HG02610 (cell line): ENCODE data around the gene DUOX1.
"Not testable (repeated sequence)": the region's sequence is repeated elsewhere in the genome, so short reads cannot be mapped to it uniquely, and the experiment has no call there.

Experiments
- ATAC-seq: cut with Tn5 transposase; IDR thresholded peaks from one replicate; pipeline ENCODE4 v1.9.1; 2021; ENCODE audit warnings: mild to moderate bottlenecking, moderate library complexity; ENCODE audit not compliant: unreplicated experiment

Gene DUOX1

DNA sequence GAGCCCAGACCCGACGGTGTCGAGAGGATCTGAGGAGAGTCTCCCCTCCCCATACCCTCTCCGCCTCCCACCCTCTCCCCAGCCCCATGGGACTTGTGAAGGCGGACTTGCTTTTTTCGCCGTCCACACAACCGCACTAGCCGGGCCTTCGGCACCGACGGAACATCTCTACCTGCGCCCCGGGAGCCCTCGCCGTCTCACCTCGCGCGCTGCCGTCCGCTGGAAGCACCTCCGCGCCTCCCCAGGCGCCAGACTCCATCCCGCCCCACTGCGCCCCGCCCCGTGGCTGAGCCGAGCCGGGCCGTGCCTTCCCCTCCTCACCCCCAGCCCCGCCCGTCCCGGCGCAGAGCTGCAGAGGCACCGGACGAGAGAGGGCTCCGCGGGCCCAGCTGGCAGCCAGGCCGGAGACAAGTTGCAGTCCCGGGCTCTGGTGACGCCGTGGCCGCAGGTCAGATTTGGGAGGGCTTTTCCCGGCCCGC, at the start of gene DUOX1, which contains the start of gene DUOXA1:
DUOX1 (plus strand) TSS at position 344 of the 479 bp plus-strand sequence. CDS start 1,973 bp downstream, outside the sequence.
DUOXA1 (minus strand) TSS at position 229 of the 479 bp plus-strand sequence. CDS start 6,865 bp downstream, outside the sequence.
- no peak for ATAC-seq

DNA sequence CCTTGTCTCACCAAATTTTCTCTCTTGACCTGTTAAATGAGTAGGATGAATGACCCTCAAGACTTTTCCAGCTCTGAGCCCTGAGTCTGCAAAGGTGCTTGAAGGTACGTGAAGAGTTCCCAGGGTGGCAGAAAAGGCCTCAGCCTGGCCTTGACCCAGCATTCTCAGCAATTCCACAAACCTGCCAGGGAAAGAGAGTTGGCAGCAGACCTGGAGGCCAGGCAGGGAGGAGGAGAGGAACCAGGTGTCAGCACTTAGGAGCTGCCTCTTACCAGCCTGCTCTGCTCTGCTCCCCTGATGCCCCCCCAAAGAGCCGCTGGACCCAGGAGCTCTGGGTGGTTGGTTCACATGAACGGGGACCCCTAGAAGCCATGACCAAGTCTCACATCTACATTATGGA, 49.2 kb upstream of the DUOX1 start:
- not testable (repeated sequence) for ATAC-seq

DNA sequence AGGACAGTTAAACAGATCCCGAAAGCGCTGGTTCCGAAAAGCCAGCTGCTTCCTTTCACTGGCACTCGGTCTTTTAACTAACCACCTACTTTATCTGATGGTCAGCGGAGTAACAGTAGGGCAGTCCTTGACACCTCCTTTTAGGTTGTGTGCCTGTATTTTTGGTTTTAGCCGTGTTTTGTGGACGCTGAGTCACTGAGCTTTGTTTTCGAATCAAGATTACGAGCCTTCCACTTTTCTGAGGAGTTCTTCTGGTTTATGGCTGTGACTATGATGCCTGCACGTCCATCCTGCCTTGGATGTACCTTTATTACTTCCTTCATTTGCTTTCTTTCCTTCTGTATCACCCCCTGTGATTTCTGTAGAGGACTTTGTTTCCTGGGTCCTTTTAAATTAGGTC, 47.4 kb upstream of the DUOX1 start:
- not testable (repeated sequence) for ATAC-seq

DNA sequence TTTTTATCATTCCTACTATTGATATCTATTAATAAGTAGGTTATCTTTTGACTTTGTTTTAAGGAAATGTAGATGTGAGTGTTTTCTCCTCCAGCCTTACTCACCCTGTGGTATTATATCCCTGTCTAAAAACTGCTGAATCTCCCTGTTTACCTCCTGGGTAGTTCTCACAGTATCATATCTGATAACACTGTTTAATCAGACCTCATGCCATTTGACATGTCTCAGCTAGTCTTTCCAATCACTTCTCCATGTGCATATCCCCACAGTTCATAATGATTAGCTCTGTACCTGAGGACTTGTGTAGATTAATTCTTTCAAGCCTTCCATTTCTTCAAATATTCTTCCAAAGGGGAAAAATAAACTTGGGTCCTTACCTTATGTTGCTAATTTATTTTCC, 46.6 kb upstream of the DUOX1 start:
- ATAC-seq, result no peak

DNA sequence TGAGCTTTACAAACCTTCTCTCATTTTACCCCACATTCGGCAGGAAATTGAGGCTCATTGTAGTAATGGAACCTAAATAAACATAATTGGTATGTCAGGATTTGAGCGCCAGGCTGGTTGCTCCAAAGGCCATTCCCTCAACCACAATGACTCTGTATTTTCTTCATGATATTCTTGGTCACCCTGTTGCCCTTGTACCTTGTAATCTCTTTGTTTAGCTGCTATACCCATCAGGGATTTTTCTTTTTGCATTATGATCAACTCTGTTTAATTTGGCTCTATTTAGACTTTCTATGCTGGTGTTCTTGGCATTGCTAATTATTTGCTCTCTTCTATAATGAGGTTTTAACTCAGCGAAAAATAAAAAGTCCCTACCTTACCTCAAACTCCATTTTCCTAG, 45.6 kb upstream of the DUOX1 start:
- ATAC-seq, result no peak

DNA sequence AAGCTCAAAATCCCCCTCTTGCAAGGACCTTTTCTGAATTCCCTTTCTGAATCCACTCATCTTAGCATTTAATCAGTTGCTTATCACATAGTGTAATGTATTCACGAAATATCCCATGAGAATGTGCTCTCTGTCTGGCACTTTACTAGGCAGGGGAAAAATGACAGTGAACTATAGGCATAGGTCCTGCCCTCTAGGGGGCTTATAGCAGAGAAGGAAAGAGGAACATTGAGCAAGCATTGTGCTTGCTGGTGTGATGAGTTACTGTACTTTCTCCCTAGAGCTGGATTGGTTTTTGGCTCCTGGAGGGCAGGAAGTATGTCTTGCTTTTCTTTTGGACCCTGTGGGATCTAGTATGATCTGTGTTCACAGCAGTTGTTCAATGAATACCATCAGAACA, 42.3 kb upstream of the DUOX1 start:
- ATAC-seq, result no peak

DNA sequence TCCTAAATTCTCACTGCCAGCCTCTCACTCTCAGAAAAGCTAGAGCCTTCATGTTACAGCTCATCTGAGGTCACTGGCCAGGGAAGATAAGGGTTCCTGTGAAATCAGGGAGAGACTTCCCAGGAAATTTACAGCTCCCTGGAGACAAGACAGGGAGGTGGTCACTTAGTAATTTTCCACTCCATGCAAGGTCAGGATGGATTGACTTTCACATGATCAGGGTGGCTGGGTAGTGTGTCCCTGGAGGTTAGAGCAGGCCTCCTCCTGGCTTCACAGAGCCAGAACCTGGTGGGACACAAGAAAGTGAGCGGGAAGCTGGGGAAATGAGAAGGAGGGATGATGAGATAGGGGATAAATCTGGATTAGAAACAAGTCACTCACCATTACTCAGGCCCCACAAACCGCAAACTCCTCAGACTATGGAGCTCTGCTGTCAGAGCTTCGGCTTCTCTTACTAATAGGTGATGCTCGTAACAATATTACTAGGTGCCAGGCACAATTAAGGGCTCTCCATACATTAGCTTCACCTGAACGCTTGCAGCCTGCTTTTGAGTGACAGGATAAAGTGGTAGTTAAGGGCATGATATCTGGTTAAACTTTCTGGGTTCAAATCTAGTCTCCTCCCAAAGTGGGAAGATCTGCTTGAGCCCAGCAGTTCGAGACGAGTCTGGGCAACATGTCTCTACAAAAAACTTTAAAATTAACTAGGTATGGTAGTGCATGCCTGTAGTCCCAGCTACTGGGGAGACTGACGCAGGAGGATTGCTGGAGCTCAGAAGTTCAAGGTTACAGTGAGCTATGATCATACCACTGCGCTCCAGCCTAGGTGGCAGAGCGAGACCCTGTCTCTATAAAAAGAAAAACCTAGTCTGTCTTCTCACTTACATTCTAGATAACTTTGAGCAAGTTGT, 40.7 kb upstream of the DUOX1 start:
- no peak for ATAC-seq

DNA sequence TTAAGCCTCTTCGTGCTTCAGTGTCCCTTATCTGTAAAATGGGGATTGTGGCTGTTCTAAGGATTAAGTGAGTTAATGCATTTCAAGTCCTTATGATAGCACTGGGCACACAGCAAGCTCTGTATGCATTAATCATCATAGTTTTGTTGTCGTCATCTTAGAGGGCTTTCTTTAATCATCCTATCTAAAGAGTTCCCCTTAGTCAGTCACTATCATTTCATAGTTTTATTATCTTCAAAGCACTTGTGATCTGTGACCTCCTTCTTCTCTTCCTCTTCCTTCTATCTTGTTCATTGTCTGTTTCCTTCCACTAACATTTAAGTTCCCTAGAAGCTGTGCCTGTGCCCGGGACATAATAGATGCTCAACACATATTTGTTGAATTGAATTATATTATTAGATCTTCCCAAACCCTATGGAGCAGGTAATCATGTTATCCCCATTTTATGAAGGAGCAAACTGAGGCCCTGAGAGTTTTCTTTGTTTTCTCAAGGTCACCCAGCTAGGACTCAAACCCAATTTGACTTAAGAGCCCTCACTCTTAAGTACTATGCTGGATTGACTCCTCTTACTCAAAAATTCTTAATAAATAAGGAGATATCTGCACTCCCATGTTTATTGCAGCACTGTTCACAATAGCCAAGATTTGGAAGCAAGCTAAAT, 40.0 kb upstream of the DUOX1 start:
- no peak for ATAC-seq

DNA sequence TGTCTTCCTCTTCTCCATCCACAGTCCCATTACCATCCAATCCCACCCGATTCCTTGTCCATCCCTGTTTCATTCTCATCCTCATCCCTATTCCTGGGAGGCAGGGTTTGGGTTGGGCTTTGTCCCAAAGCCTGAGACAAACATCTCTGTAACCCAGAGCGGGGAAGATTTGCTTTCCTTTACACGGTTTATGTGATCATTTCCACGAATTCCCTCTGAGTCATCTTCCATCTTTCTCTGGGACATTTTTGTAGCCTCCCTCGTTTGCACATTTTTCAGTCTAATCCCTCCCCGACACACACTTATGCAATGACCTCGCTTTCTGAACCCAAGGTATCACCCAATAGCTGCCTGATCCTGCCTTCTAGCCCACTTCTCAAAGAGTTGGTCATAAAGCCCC, 38.6 kb upstream of the DUOX1 start:
- no peak for ATAC-seq

DNA sequence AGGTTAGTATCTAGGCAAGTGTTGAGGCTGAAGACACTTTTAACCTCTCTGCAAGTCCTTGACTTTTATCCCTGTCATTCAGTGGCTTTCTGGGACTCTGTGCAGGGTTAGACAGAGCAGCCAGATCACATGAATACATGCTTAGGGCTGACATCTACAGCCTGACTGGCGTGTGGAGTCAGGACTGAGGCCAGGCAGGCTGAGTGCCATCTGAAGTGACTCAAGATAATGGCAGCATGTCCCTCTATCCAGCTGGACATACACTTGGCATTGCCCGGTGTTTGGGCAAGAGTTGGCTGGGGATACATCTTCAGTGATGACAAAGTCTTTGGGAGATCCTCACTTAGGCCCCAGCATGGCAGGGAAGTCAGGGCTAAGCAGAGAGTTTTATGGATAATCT, 38.2 kb upstream of the DUOX1 start:
- no peak for ATAC-seq

DNA sequence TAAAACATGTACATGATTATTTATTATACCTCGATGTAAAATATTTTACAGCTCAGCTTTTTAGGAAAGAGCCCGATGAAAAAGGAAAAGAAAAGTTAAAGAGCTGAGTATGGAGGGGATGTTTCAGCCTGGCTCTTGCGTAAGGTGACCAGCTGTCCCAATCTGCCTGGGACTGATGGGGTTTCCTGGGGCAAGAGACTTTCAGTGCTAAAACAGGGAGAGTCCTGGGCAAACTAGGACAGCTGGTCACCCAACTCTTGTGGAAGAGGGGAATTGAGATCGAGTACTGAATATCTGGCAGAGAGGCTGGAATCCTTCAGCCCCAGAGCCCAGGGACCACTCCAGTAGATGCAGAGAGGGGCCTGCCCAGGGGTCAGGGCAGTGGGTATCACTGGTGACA, 36.8 kb upstream of the DUOX1 start:
- no peak for ATAC-seq

DNA sequence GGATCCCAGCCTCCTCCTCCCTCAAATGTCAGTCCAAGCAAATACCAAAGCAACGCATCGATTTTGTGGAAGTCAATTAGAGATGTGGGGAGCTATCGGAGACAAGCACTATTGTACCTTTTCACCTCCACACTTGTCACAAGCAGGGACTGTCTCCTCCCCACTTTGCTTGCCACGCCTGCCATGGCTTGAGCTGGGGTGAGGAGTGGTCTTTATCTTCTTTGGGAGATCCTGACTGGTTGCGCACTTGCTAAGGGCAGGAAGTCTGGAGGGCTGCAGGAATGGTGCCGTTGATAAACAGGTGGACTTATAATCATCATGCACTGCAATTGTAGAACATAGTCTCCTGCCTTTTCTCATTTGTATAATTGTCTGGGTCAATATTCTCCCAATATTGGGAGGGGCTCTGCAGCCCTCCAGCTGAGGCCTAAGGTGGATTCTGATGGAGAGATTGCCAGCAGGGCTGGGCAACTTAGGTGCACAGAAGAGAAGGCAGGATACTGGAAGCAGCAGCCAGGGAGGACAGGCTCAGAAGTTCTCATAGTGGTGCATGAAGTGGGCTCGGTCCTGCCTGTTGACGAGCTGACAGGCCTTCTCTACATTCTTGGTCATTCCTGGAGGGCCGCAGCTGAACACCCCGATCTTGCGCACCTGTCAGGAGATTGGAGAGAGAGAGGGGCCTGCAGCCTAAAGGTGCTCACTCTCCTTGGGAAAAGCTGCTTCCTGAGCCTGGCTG, 36.0 kb upstream of the DUOX1 start:
- no peak for ATAC-seq

DNA sequence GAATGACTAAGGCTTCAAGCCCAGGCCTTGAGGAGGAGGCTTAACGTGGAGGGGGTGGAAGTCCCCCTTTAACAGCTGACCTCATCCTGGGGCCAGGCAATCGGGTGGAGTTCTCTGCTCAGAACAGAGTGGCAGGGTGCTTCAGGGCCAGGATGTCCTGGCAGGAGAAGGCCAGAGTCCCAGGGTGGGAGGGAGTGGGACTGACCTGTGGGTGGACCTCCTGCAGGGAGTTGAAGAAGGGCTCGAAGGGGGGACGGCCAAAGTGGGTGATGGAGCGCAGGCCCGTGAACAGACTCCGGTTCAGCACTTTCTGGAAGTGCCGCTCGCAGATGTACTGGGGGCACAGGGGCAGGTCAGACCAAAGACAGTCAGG, 35.5 kb upstream of the DUOX1 start:
- ATAC-seq, result no peak

DNA sequence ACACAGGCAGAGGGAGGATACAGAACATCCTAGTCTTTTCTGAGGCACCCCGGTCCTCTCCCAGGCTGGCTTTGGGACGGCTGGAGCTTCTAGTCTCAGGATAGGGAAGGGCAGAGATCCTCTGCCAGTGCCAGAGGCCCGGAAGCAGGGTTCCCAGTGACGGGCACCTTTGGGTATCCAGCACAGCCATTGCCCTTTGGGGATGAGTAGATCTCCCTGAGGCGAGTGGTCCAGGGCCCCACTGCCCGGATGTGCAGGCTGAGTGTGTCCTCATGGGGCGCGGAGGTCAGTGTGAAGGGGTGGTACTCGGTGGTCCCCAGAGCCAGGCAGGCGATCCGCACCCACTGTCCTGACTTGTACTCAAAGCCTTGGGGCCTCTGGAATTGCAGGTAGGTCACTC, 34.1 kb upstream of the DUOX1 start:
- ATAC-seq, result no peak

DNA sequence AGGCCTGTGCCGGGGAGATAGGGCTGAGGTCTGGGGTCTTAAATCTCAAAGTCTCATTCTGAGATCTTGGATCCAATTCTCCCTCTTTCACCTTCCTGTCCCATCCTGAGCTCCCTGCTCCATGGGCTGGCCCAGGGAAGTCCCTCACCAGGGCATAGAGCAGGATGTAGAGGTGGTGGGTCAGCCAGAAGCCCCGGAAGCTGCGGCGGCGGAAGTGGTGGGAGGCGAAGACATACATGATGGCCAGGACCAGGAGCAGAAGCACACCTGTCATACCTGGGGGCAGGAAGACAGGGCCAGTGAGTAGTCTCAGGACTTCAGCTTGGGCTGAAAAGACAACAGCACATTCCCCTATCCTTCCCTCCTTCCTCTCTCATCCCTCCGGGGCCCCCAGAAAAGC, 32.3 kb upstream of the DUOX1 start:
- no peak for ATAC-seq

DNA sequence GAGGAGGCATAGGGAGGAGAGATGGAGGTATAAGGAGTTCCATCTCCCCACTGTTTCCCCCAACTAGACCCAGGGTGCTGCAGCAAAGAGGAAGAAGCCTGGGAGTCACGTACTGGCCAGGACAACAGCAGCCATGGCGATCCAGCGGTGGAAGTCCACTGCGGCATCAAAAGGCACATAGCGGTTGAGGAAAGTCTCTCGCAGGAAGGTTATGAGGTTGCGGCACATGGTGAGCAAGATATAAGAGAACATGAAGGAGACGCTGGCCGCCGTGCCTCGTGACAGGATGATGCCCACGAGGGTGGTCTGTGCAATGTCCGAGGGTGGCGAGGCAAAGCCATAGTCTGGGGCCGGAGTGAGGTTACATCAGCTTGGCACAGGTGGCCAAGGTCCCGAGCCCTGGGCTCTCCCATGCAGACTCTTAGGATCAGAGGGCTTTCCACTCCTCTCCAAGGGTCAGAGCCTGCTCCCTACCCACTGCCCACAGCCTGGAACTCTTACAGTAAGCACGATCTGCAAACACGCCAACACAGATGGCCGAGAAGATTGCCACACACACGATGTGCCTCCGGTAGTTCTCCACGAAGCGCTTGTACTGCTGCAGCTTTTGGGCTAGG, 30.1 kb upstream of the DUOX1 start:
- no peak for ATAC-seq

DNA sequence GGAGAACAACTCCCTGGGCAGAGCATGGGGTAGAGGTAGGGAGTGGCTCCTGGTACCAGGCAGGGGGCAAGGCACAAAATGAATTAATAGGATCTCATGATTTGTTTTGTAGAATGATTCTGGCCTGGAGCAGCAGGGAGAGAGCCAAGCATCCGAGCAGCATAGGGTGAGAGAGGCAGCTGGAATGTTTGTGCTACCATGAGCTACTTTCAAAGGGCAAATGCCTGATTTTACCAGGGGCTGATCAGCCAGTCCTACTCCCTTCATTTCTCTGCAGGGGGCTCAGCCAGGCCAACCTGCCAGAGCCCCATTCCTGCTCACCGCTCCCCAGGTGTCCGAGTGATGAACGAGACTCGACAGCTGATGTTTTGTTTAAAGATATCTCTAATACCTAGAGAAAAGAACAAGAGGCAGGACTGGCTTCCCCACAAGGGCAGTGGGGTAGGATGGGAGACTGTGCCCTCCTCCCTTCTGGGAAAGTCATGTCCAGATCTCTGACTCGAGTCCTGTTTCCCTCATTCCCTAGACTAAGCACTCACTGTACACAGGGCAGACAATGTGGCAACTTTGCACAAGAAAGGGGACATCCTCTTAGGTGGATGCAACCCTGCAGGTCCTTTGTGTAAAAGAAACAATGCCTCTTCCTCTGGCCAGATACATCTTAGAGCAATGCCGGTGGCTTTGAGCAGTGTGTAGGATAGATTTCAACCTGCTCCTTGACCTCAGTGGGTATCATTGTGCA, 28.7 kb upstream of the DUOX1 start:
- no peak for ATAC-seq

DNA sequence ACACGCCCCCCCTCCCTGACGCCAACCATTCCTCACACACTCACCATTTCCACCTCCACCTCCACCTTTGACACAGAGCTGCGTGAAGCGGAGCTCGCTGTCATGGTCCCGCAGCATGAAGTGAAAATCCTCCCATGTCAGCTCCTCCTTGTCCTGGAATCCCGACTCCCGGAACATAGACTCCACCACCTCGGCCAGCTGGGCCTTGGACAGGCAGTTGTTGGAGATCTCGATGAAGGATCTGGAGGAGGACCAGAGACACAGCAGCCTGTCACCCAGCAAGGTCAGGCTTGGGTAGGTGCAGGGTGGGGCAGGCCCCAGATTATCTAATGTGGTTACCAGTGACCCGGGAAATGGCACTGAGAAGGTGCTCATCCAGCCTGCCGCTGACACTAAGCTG, 28.0 kb upstream of the DUOX1 start:
- no peak for ATAC-seq

DNA sequence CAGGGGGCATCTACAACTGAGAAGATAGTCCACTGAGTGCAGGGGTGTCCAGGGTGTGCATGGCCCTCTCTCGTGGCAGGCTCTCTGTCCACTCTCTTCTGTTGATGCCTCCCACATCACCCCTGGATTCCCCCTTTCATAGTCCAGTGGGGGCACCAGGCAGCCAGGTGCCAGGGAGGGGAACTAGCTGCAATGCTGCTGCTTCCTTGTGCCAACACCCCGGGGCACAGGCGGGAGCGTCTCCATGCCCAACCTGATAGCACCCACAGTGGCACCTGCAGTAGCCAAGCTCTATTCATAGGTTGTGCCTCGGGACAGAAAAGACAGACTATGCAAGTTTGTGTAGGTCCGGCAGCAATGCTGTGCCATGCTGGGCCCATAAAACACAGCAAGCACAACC, 27.6 kb upstream of the DUOX1 start:
- ATAC-seq, result no peak

DNA sequence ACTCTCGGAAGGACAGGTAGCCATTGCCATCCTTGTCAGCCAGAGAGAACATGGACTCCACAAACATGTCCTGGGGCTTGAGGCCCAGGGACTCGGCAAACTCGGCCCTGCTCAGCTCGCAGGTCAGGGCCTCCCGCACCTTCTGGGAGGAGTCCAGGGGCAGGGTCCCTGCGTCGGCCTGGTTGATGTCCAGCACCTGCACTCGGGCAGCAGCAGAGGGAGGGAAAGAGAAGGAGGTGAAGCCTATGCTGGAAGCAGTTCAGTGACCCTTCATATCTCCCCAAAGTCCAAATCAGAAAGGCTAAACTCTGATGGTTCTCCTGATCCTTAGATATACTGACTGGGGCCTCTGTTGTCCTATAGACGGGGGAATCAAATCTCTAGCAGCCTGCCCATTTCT, 25.6 kb upstream of the DUOX1 start:
- not testable (repeated sequence) for ATAC-seq
